AG10803 (cell line): ENCODE measurements around the gene IGDCC3.

Experiments
- DNase-seq: peaks from one replicate; pipeline ENCODE4 v3.0.0; 2010; ENCODE audit warnings: low read depth
- H3K4me3 ChIP-seq: 2 replicates; pipeline ENCODE4 v1.5.1; 2011; ENCODE audit warnings: mild to moderate bottlenecking, low read length, control low read depth
- CTCF ChIP-seq: conservative IDR thresholded peaks from 2 replicates; pipeline ENCODE4 v1.5.1; 2011; ENCODE audit warnings: mild to moderate bottlenecking, low read length, control low read depth, inconsistent platforms

The IGDCC3 gene

GRCh38 chr15:65406424-65407000, 28.7 kb upstream of the IGDCC3 start:
- TF ChIP-seq CTCF: no peak
- DNase-seq: no peak
- no peak overlapping the region for H3K4me3 ChIP-seq

- no peak overlapping the region for H3K4me3 ChIP-seq
- no peak for DNase-seq
- TF ChIP-seq CTCF: no peak
These were observed 28.1 kb upstream of the IGDCC3 start for GRCh38 chr15:65405791-65406423.

GRCh38 chr15:65404186-65404872, 26.5 kb upstream of the IGDCC3 start:
- DNase-seq: no peak
- TF ChIP-seq CTCF: no peak
- H3K4me3 ChIP-seq: no peak overlapping the region

GRCh38 chr15:65402961-65403360, 25.2 kb upstream of the IGDCC3 start:
- no peak for DNase-seq
- H3K4me3 ChIP-seq: no peak overlapping the region
- no peak for TF ChIP-seq CTCF

GRCh38 chr15:65401611-65402240, 23.9 kb upstream of the IGDCC3 start:
- H3K4me3 ChIP-seq: no peak overlapping the region
- DNase-seq: no peak
- no peak for TF ChIP-seq CTCF

- TF ChIP-seq CTCF: peak; percentile 76
- H3K4me3 ChIP-seq: no peak overlapping the region
- DNase-seq: peak; percentile 55
These were observed 23.2 kb upstream of the IGDCC3 start for GRCh38 chr15:65400760-65401610.
